Measurements from ENCODE around the gene ASB12. TPM values are rescaled to one million over a fixed set of nuclear protein-coding genes. Genes with fewer than 3 reads are reported as not detected.

Gene ASB12
- total and polyA plus RNA-seq, 2 of the 8 experiments (the other 6 are each of a cell fraction or from before 2014, with no cell fraction given): 1.3 to 1.7 TPM

GRCh38 chrX:64186974-64187761, 43.2 kb downstream of the ASB12 start (continued):
- TF ChIP-seq CEBPB (IDR thresholded peaks at IDR 0.05; ENCODE audit: low read depth, low read length) (no peak), POLR2AphosphoS5 (IDR thresholded peaks at IDR 0.05; ENCODE audit: low read depth, low read length) (no peak), CHD1 (IDR thresholded peaks at IDR 0.05; ENCODE audit: low read depth, low read length) (no peak), SIRT6 (IDR thresholded peaks at IDR 0.05; ENCODE audit: low read length) (no peak), EGR1 (IDR thresholded peaks at IDR 0.05; ENCODE audit: borderline replicate concordance, low read depth, low read length) (no peak), MAX (IDR thresholded peaks at IDR 0.05) (no peak), KDM1A (IDR thresholded peaks at IDR 0.05; ENCODE audit: borderline replicate concordance, low read length) (no peak), POLR2A (IDR thresholded peaks at IDR 0.05; ENCODE audit: control extremely low read depth in 1 of 2, low read depth in 2 of 2, low read length in 2 of 2) (no peak), CBX5 (IDR thresholded peaks at IDR 0.05; ENCODE audit: low read depth, low read length) (no peak), E2F6 (IDR thresholded peaks at IDR 0.05) (no peak)
